CD4-positive, alpha-beta T cell (primary cell): ENCODE results near the gene RPL36A. TPM values are rescaled to one million over a fixed set of nuclear protein-coding genes. Genes with fewer than 3 reads are reported as not detected.

Experiments used
- ATAC-seq: fragments of 200-7000 bp; cut with Tn5 transposase; one replicate; pipeline ENCODE4 v1.10.0; 2022; ENCODE audit warnings: mild to moderate bottlenecking; ENCODE audit not compliant: poor library complexity
- CTCF ChIA-PET: fragments of 350-600 bp; sonication (Branson Sonifier 250); formaldehyde crosslinking; loops from one replicate; lab custom pipeline; 2021; ENCODE audit warnings: antibody characterized with exemption, inconsistent platforms; lab: Charles Lee
- POLR2A ChIA-PET: fragments of 350-600 bp; sonication (Branson Sonifier 250); formaldehyde crosslinking; loops from one replicate; lab custom pipeline; 2021; ENCODE audit warnings: antibody characterized with exemption, inconsistent platforms; lab: Charles Lee
- DNase-seq, 14 experiments: peaks; one replicate each; pipeline ENCODE4 v3.0.0-alpha.2; 2013 to 2020; ENCODE audit warnings: mixed read lengths in 2 of 14
- H3K27ac ChIP-seq, 2 donors: one replicate each; pipeline versions ENCODE4 v1.5.1 to v1.7.0; 2013; ENCODE audit warnings: low read length in 2 of 2, low read depth in 1 of 2, mild to moderate bottlenecking in 1 of 2
- H3K27me3 ChIP-seq, 2 experiments: 1 replicate in 1 of 2; 2 replicates in 1 of 2; pipeline versions ENCODE4 v1.6.1 to v1.7.0; 2013; ENCODE audit warnings: low read length in 2 of 2, control low read depth in 1 of 2, mild to moderate bottlenecking in 1 of 2, moderate library complexity in 1 of 2; ENCODE audit not compliant: insufficient read depth in 2 of 2, control insufficient read depth in 1 of 2
- H3K36me3 ChIP-seq: one replicate; pipeline ENCODE4 v1.6.1; 2013; ENCODE audit warnings: low read length, control low read depth; ENCODE audit not compliant: insufficient read depth
- H3K4me1 ChIP-seq: one replicate; pipeline ENCODE4 v1.6.1; 2013; ENCODE audit warnings: low read length, control low read depth; ENCODE audit not compliant: insufficient read depth
- H3K4me3 ChIP-seq: one replicate; pipeline ENCODE4 v1.5.1; 2013; ENCODE audit warnings: mild to moderate bottlenecking, low read length, moderate library complexity
- H3K9me3 ChIP-seq, 2 experiments: 1 replicate in 1 of 2; 2 replicates in 1 of 2; pipeline versions ENCODE4 v1.6.1 to v1.7.0; 2013; ENCODE audit warnings: low read length in 2 of 2, mild to moderate bottlenecking in 2 of 2, control low read depth in 1 of 2, moderate library complexity in 1 of 2; ENCODE audit not compliant: control insufficient read depth in 1 of 2, insufficient read depth in 1 of 2
- H3K27ac Mint-ChIP-seq: one replicate; pipeline ENCODE4 v1.8.0; 2020; ENCODE audit warnings: mixed read lengths
- H3K27me3 Mint-ChIP-seq: one replicate; pipeline ENCODE4 v1.8.0; 2021; ENCODE audit warnings: mixed read lengths
- H3K36me3 Mint-ChIP-seq: one replicate; pipeline ENCODE4 v1.8.0; 2021; ENCODE audit warnings: low read depth, mixed read lengths
- H3K4me1 Mint-ChIP-seq: one replicate; pipeline ENCODE4 v1.8.0; 2021; ENCODE audit warnings: low read depth, mixed read lengths
- H3K4me3 Mint-ChIP-seq: one replicate; pipeline ENCODE4 v1.8.0; 2020; ENCODE audit warnings: mild to moderate bottlenecking, mixed read lengths
- H3K9me3 Mint-ChIP-seq: one replicate; pipeline ENCODE4 v1.8.0; 2020; ENCODE audit warnings: mixed read lengths
- intact Hi-C, 2 experiments: fragments of 100-400 bp; cut with DNase I in 1 of 2; cut with micrococcal nuclease in 1 of 2; formaldehyde crosslinking; loops; one replicate each; pipeline versions ENCODE4 v1.15.1 to v1.9.0; 2023 to 2025; cut with DNase I, micrococcal nuclease
- total RNA-seq, 174 experiments: library from RNA in 2 of 174; stranded (reverse) in 2 of 174; gene quantifications; one replicate each; pipeline ENCODE4 v1.2.3 and lab custom pipeline; 2021 to 2026
- TF ChIP-seq, protein P1 (sequence below): fragments of 200-600 bp; IDR thresholded peaks from one replicate; pipeline ENCODE4 v1.8.0; 2022; ENCODE audit warnings: antibody characterized with exemption, mild to moderate bottlenecking

Gene RPL36A
- total RNA-seq, 2 experiments from 2014 or later = 417 to 536 TPM

DNA sequence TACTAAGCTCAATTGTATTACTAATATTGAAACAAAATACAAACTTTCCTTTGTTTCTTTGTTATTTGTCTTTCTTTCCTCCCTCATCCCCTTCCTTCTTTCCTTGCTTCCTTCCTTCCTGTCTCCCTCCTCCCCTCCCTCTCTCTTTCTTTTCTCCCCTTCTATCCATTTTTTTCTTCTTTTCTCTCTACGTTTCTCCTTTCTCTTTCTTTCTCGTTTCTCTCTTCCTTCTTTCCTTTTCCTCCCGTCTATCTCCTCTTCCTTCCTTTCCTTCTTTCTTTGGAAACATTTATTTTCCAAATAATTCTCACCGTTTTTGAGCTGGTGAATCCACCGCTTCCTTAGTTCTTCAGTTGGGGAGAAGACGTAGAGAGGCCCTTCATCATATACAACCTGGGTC, 21.1 kb upstream of the RPL36A start:
- Mint-ChIP-seq H3K27ac (no peak overlapping the region), H3K4me1 (no peaks in the 10 kb centered on the region), H3K27me3 (no peaks in the 10 kb centered on the region), H3K36me3 (no peaks in the 10 kb centered on the region), H3K4me3 (no peak overlapping the region), H3K9me3 (no peaks in the 10 kb centered on the region)
- Histone ChIP-seq H3K4me3 (no peak overlapping the region), H3K36me3 (no peaks in the 10 kb centered on the region), H3K4me1 (no peaks in the 10 kb centered on the region), H3K9me3 (no peaks in the 10 kb centered on the region), H3K27me3 (no peaks in the 10 kb centered on the region), H3K27ac (no peak overlapping the region)
- POLR2A ChIA-PET = no interaction called here
- TF ChIP-seq, protein P1, sequence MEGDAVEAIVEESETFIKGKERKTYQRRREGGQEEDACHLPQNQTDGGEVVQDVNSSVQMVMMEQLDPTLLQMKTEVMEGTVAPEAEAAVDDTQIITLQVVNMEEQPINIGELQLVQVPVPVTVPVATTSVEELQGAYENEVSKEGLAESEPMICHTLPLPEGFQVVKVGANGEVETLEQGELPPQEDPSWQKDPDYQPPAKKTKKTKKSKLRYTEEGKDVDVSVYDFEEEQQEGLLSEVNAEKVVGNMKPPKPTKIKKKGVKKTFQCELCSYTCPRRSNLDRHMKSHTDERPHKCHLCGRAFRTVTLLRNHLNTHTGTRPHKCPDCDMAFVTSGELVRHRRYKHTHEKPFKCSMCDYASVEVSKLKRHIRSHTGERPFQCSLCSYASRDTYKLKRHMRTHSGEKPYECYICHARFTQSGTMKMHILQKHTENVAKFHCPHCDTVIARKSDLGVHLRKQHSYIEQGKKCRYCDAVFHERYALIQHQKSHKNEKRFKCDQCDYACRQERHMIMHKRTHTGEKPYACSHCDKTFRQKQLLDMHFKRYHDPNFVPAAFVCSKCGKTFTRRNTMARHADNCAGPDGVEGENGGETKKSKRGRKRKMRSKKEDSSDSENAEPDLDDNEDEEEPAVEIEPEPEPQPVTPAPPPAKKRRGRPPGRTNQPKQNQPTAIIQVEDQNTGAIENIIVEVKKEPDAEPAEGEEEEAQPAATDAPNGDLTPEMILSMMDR = no peak
- DNase-seq (no peak), ATAC-seq (no peak)
- CTCF ChIA-PET = no interaction called here
- intact Hi-C loops = no loop called here

DNA sequence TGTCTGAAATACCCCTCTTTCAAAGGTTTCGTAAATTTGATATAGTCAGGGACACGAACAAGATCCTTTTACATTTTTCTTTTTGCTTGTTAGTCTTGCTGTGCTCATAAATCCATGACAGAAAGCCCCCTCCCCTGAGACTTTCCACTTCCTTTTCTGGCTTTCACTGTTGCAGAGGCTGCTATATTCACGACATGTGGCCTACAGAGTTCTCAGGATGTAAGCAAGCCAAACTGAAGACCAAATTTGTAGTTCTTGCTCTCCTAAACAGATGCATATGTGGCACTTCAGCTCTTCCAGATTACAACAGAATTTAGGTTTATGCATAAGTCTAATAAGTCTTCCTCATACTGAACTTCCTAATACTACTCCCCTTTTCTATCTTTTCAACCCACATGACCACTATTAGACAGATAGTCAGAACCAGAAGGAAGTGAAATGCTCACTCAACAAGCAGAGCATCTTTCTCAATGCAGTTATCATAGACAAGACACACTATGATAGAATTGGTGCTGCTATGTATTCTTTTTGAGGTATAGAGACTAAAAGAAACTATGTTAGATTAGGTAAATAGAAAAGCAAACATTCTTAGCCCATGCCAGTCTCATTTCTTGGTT, 19.8 kb upstream of the RPL36A start:
- no peaks in the 10 kb centered on the region for H3K27me3 Mint-ChIP-seq
- no peaks in the 10 kb centered on the region for H3K4me1 Mint-ChIP-seq
- H3K27ac Mint-ChIP-seq = no peak overlapping the region
- Histone ChIP-seq H3K27me3 (no peaks in the 10 kb centered on the region), H3K27ac (no peak overlapping the region), H3K9me3 (no peaks in the 10 kb centered on the region), H3K36me3 (no peaks in the 10 kb centered on the region), H3K4me3 (no peak overlapping the region), H3K4me1 (no peaks in the 10 kb centered on the region)
- no peak for ATAC-seq
- H3K36me3 Mint-ChIP-seq = no peaks in the 10 kb centered on the region
- intact Hi-C loops = no loop called here
- no peak for DNase-seq
- ChIA-PET CTCF (no interaction called here), POLR2A (no interaction called here)
- TF ChIP-seq, protein P1 = no peak
- no peak overlapping the region for H3K4me3 Mint-ChIP-seq
- no peaks in the 10 kb centered on the region for H3K9me3 Mint-ChIP-seq

DNA sequence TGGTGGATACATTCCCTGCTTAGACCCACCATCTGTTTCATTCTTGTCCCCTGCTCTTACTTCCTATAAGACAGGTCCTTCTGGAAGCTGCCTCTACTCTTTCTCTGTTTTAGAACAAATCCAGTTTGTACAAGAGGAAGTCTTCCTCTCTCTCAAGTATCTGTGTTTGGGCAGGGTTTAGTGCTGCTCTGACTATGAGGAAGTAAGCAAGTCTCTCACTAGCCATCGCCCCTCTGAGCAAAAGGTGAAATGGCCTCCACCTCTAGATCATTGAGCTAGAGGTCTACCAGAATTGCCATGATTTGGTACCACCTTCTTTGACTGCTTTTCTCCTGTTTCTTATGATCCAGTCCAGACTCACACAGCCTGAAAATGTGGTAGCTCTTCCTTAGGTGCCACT, 13.3 kb upstream of the RPL36A start:
- Mint-ChIP-seq H3K4me3 (no peak overlapping the region), H3K9me3 (no peaks in the 10 kb centered on the region), H3K36me3 (no peaks in the 10 kb centered on the region), H3K4me1 (no peaks in the 10 kb centered on the region), H3K27me3 (no peaks in the 10 kb centered on the region), H3K27ac (no peak overlapping the region)
- intact Hi-C loops = no loop called here
- TF ChIP-seq, protein P1 = no peak
- ATAC-seq (no peak), DNase-seq (no peak)
- ChIA-PET POLR2A (no interaction called here), CTCF (no interaction called here)
- no peaks in the 10 kb centered on the region for H3K27me3 ChIP-seq
- H3K27ac ChIP-seq = no peak overlapping the region
- no peaks in the 10 kb centered on the region for H3K36me3 ChIP-seq
- no peaks in the 10 kb centered on the region for H3K9me3 ChIP-seq
- H3K4me1 ChIP-seq = no peaks in the 10 kb centered on the region
- H3K4me3 ChIP-seq = no peak overlapping the region
